ENCODE results near the gene TRIM28.
"Not testable (repeated sequence)": the region's sequence is repeated elsewhere in the genome, so short reads cannot be mapped to it uniquely, and the experiment has no call there.

TRIM28 gene

DNA sequence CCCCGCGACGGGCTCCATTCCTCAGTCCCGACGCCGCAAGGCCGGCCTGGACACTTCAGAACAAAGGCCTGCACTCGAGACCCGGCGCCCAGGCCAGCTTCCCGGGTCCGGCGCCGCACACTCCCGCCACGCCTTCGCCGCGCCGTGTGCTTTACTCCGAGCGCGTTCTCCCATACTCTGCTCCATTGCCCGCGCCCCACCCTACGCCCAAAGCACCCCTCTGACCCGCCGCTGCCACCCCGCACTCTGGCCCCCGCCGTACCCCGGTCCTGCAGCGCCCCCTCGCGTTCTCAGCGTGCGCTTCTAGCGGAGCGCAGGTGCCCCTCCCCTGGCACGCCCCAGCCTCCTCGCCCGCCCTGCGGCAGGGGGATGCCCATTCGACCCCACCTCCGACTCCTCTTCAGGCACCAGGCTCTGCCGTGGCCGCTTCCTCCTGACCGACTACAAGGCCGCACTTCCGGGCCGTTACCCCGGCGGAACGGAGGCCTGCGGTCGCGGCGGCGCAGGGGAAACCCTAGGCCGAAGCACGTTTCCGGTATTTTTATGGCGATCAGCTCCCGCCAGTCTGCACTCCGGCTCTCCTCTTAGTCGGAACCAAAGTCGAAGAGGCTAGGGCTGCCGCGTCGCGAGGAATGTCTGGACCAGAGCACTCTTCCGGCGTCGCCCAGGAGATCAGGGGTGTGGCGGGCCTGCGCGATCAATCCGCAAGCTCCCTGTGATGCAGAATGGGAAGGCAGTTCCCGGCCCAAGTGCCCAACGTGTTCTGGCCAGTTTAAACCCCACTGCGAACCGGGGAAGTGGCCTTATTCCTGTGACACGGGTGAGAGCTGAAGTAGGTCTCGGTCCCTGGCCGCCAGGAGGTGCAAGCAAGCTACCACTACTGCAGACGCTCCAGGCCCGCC lies 24.3 kb upstream of the TRIM28 start, which contains the start of gene ZBTB45:
TSS of gene ZBTB45 (minus strand) at position 456 of the 902 bp plus-strand sequence. CDS start 2,137 bp downstream, outside the sequence.
- peak; percentile 91 for DNase-seq

DNA sequence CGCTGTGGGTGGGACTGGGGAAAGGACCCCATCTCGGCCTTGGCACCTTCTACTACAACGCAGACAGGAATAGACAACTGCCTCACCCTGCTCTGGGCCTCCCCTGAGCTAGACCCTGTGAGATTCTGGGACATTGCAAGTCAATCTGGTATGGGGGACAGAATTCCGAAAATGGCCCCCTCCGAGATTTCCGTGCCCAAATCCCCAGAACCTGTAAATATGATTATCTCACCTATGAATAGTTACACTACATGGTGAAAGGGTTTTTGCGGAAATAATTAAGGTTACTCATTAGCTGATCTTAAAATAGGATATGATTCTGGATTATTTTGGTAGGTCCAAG lies 23.6 kb upstream of the TRIM28 start:
- no peak for DNase-seq

DNA sequence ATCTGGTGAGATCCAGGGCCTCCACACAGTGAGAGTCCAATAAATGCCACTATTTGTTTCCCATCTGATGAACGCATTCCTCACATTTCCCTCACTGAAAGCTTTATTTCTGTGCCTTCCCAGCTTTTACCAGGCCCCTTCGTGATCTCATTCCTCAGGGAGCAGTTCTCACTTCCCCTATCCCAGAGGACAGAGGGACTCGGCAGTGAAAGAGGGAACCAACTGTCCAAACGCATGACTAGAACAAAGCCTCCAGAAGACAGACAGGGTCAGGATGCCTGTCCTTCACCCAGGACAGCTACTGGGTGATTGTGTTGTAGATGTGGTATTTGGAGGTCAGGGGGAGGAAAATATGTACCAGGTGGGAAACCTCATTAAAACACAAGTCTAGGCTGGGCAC lies 22.2 kb upstream of the TRIM28 start:
- no peak for DNase-seq

DNA sequence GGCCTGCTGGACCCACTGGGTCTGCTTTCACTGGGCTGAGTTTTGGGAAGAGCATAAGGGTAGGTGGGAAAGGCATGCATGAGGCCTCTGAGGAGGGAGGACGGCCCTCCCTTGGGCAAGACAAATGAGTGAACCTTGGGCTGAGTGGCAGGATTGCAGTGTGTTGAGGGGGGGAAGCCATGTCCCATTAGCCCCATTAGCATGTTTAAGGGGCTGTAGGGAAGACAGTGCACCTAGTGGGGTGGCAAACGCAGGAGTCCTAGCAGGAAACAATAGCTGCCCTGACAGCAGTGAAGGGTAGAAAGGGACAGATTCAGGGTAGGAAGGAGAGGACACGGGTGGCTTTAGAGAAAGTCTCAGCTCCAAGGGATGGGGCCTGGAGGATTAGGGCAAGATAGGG lies 21.2 kb upstream of the TRIM28 start:
- DNase-seq = no peak

DNA sequence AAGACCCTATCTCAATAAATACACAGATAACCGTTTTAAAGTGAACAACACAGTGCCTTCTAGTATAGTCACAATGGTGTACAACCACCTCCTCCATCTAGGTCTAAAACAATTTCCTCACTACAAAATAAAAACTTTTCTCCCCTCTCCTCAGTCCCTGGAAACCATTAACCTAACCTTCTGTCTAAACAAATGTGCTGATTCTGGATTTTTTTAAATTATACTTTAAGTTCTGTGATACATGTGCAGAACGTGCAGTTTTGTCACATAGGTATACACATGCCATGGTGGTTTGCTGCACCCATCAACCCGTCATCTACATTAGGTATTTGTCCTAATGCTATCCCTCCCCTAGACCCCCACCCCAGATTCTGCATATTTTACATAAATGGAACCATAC lies 14.5 kb upstream of the TRIM28 start:
- DNase-seq = no peak

DNA sequence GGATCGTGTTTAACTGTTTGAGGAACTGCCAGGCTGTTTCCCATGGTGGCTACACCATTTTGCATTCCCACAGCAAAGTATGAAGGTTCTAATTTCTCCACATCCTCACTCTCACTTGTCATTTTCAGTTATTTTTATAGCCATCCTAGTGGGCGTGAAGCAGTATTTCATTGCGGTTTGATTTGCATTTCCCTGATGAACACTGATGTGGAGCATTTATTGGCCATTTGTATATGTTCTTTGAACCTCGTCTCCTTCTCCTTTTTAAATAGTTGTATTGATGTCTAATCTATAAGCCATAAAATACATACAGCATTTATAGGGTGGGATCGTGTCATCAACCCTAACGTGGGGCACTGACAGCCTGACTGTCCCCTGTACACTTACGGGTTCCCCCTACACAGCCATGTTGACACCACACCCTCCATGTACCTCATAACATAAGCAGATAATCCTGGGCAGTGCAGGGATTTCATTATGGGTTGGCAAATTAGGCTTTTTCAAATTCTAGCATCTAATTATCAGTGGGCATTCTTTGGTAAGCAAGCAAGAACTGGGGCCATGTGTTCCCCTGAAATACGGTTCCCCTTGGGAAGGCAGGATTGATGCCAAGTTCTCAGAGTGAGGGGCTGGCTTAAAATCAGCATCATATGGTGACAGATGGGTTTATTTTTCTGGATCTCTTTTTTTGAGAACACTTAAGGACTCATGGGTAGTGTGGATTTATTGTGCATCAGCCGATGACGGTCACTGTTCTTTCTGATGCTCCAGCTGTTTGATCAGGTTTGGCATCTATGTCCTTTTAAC lies 12.6 kb upstream of the TRIM28 start:
- no peak for DNase-seq

DNA sequence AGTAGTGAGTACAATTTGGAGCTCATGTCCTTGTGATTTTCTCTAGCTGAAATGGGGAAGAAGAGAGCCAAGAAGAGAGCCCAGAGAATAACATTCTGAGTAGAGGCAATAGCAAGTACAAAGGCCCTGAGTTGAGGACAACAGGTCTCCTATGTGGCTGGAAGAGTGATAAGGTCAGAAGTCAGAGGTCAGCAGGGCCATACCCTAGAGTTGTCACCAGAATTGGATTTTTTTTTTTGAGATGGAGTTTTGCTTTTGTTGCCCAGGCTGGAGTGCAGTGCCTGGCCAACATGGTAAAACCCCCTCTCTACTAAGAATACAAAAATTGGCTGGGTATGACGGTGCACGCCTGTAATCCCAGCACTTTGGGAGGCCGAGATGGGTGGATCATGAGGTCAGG lies 8.0 kb upstream of the TRIM28 start:
- DNase-seq = no peak

DNA sequence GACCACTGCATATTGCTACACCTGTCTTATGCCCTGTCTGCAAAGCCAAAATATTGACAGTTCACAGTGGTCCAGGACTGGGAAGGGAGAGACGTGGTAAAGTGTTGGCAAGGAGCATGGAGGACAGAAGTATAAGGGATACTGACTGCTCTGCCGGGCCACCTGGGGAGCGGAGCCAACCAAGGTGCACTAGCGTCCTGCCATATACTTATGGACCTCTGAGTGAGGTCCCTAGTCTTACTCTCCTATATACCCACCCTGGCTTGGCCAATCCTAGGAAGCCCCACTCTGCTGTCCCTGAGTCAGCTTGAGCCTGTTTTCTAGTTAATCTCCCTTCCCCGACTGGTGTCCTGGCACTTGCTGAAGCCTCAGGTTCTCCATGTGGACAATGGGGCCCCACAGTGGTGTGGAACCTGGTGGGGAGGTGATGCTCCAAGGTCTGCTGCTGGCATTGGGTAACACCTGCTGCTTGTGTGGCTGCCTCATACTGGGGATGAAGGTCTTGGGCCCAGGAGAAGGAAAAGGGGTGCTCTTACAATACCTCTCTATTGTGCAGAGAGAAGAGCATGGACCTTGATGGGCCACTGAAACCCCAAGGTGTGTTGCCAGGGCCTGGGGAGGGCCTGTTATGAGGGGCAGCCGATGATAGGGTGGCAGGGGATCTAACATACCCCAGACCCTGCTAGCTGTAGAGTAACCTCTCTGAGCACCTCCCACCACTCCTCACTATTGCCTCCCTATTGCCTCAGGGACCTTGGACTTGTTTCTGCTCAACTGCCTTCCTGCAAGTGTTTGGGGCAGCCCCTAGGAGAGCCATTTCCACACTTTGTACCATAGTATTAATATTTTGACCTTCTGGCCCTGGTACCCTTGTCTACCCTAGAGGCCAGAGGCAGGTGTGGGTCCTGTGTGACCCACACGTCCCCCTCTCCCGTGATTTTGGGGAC lies 6.7 kb upstream of the TRIM28 start:
- no peak for DNase-seq

DNA sequence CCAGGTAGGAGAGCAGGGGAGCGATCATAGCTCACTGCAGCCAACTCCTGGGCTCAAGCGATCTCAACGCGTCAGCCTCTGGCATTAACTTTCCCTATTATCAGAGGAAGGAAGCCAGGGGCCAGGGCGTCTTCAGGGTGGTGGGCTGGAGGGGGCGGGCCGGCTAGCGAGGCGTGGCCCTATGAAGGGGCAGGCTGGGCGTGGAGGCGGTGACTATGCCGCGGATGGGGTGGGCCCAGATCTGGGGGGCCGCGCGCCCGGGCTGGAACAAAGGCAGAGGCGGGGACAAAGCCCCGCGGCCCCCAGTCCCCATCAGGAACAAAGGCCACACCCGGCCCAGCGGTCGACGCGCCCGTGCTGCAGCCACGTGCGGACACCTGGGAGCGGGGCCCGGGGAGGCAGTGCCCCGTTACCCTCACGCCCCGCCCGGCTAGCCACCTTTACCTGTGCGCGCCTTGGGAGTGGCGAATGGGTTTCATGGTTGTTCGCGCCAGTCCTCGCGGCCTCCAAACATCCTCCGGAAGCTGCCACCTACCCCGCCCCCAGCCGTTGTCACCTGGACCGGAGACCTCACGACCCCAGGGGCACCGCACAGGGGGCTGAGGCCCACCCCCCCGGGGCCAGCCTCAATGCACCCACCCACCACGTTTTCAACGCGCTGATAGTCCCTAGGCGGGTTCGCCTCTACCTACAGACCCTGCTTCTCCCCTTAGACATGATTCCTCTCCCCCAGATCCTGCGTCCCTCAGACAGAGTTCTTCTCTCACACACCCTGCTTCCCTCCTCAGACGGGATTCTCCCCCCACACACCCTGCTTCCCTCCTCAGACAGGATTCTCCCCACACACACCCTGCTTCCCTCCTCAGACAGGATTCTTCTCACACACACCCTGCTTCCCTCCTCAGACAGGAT lies 5.4 kb upstream of the TRIM28 start:
- DNase-seq = no peak

DNA sequence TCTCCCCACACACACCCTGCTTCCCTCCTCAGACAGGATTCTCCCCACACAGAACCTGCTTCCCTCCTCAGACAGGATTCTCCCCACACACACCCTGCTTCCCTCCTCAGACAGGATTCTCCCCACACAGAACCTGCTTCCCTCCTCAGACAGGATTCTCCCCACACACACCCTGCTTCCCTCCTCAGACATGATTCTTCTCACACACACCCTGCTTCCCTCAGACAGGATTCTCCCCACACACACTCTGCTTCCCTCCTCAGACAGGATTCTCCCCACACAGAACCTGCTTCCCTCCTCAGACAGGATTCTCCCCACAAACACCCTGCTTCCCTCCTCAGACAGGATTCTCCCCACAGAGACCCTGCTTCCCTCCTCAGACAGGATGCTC lies 4.7 kb upstream of the TRIM28 start:
- DNase-seq = not testable (repeated sequence)

DNA sequence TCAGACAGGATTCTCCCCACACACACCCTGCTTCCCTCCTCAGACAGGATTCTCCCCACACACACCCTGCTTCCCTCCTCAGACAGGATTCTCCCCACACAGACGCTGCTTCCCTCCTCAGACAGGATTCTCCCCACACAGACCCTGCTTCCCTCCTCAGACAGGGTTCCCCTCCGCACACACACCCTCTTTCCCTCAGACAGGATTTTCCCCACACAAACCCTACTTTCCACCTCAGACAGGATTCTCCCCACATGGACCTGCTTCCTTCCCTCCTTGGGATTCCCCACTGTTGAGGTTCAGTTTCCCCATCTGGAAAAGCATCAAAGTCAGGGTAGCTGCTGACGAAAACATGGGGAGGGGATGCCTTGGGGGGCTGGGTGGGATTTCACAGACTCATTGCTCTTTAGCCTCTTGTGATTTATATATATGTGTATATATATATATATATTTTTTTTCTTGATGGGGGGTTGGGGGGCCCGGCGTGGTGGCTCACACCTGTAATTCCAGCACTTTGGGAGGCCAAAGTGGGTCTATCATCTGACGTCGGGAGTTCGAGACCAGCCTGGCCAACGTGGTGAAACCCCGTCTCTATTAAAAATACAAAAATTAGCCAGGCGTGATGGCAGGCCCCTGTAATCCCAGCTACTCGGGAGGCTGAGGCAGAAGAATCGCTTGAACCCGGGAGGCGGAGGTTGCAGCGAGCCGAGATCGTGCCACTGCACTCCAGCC lies 1.1 kb upstream of the TRIM28 start:
- not testable (repeated sequence) for DNase-seq

DNA sequence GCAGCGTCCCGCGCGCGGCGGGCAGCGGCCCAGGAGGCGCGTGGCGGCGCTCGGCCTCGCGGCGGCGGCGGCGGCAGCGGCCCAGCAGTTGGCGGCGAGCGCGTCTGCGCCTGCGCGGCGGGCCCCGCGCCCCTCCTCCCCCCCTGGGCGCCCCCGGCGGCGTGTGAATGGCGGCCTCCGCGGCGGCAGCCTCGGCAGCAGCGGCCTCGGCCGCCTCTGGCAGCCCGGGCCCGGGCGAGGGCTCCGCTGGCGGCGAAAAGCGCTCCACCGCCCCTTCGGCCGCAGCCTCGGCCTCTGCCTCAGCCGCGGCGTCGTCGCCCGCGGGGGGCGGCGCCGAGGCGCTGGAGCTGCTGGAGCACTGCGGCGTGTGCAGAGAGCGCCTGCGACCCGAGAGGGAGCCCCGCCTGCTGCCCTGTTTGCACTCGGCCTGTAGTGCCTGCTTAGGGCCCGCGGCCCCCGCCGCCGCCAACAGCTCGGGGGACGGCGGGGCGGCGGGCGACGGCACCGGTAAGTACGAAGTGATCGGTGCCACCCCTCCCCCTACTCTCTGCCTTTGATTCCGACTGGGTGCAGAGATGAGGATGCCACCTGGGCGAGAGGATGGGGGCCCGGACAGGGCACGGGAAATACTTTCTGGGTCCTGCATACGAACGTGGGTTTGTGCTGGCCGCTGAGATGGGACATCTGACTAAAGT lies 874 bp downstream of the TRIM28 start:
- DNase-seq = no peak

DNA sequence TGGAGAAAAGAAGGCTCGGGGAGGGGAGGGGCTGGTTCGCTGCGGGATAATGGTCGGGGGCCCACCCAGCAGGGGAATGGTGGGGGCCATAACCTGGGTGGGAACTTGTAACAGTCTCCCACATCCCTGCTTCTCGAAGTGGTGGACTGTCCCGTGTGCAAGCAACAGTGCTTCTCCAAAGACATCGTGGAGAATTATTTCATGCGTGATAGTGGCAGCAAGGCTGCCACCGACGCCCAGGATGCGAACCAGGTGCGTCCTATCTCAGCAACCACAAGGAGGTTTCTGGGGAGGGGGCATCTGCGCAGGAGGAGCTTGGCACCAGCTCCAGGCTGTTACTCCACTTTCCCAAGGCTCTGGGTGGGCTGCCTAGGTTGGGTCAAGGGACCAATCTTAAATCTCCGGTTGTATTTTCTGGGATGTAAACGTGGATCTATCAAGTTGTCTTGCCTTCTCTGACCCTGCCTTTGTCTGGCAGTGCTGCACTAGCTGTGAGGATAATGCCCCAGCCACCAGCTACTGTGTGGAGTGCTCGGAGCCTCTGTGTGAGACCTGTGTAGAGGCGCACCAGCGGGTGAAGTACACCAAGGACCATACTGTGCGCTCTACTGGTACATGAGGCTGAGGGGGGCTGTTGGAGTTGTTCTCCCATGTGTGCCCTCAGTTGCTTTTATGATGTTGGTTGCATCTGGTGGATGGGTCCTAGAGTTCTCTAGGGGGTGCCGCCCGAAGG lies 1.6 kb downstream of the TRIM28 start:
- no peak for DNase-seq

DNA sequence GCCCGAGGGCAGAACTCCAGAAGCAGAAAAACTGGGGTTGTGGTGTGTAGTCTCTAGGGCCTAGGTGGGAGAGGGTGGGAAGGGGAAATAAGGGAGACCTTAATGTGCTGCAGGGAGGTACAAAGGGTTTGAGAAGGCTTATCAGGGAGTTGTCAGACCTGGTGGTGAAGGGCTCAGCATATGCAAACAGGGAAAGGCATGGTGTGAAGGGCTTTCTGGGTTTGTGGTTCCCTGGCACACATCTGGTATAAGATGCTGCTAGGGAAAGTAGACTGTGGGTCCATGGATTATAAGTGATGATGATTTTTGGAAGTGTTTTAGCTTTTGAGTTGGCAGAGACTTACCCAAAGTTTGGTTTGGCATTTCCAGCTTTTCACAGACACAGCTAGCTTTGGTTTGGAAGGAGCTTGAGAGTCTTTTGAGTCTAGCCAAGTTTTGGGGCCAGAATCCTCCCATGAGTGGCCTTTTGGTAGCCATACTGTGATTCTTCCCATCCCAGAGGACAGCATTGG lies 2.2 kb downstream of the TRIM28 start:
- DNase-seq = no peak

DNA sequence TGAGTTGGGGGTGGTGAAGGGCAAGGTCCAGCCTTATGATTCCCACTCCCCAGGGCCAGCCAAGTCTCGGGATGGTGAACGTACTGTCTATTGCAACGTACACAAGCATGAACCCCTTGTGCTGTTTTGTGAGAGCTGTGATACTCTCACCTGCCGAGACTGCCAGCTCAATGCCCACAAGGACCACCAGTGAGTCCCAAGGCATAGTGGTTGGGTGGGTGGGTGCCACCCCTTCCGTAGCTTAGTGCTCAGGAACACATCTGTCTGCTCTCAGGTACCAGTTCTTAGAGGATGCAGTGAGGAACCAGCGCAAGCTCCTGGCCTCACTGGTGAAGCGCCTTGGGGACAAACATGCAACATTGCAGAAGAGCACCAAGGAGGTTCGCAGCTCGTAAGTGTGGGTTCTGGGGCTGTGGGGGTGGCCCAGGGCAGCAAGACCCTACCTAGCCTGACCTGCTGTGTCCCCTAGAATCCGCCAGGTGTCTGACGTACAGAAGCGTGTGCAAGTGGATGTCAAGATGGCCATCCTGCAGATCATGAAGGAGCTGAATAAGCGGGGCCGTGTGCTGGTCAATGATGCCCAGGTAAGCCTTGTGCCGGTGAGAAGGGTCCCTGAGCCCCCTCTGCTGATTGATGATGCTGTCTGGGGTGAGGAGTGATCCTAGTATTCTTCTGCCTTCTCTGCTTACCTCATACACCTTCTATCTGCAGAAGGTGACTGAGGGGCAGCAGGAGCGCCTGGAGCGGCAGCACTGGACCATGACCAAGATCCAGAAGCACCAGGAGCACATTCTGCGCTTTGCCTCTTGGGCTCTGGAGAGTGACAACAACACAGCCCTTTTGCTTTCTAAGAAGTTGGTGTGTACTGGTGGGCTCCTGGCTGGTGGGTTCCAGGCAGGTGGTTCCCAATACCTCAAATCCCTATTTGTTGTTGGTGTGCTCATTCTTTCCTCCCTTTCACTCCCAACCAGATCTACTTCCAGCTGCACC lies 3.8 kb downstream of the TRIM28 start:
- DNase-seq = no peak

DNA sequence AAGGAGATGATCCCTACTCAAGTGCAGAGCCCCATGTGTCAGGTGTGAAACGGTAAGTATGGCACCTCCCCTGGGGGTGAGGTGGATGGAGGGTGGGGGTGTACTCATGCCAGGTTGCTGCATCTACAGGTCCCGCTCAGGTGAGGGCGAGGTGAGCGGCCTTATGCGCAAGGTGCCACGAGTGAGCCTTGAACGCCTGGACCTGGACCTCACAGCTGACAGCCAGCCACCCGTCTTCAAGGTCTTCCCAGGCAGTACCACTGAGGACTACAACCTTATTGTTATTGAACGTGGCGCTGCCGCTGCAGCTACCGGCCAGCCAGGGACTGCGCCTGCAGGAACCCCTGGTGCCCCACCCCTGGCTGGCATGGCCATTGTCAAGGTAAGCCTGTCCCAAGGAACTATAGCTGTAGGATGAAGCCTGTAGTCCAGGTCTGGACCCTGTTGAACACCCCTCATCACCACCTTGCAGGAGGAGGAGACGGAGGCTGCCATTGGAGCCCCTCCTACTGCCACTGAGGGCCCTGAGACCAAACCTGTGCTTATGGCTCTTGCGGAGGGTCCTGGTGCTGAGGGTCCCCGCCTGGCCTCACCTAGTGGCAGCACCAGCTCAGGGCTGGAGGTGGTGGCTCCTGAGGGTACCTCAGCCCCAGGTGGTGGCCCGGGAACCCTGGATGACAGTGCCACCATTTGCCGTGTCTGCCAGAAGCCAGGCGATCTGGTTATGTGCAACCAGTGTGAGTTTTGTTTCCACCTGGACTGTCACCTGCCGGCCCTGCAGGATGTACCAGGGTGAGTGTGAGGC lies 5.2 kb downstream of the TRIM28 start:
- DNase-seq = no peak

DNA sequence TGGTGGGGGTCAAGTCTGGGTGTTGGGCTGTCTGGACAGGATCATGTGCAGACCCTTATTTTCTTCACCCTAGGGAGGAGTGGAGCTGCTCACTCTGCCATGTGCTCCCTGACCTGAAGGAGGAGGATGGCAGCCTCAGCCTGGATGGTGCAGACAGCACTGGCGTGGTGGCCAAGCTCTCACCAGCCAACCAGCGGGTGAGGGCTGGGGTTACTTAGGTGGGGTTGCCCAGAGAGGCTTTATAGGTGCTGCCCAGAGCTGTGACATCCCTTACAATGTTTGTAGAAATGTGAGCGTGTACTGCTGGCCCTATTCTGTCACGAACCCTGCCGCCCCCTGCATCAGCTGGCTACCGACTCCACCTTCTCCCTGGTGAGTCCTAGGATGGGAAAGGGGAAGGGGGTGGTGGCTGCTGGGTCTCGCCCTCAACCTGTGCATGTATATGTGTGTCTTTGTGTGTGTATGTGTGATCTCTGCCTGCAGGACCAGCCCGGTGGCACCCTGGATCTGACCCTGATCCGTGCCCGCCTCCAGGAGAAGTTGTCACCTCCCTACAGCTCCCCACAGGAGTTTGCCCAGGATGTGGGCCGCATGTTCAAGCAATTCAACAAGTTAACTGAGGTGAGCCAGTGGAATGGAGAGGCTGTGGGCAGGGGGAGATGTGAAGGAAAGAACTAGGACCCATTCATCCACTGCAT lies 5.9 kb downstream of the TRIM28 start:
- no peak for DNase-seq
